Measurements from ENCODE around the gene ATMIN. TPM values are rescaled to one million over a fixed set of nuclear protein-coding genes. Genes with fewer than 3 reads are reported as not detected.

The ATMIN gene
- total RNA-seq, 5 donors from 2014 or later (not counting 1 experiment from before 2014, with no cell fraction given), result 30.2 to 36.2 (median 31.8) TPM

DNA sequence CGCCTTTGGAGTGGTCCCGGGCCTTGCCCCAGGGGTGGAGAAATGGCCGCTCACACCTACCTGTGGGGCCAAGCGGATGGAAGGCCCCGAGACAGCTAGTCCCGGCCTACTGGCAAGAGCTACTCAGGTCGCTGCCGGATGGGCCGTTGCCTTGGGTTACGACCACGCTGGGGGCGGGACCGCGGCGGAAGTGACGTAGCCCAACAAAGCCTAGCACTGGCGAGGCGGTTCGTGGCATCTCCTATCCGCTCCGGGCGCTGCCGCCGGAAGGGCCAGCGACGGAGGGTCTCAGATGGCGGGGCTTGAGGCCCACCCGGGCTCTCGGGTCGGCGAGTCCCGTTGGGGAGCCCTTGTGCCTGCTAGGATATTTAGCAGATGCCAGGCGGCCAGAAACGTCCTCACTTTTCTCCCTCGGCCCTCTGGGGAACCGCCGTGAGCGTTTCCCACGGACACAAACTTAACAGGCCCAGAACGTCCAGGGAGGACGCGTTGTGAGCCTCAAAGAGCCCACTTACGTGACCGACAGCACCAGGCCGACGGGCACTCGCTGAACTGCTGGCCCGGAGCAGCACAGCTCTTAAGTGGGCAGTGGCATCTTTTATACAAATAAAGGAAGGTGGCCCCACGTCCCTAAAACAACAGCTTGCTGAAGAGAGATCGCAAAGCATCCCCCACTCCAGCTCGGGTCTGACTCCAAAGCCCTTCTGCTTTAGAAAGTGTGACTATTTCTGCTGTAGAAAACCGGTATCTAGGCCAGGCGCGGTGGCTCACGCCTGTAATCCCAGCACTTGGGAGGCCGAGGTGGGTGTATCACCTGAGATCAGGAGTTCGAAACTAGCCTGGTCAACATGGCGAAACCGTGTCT, 41.7 kb downstream of the ATMIN start, which contains the start of gene C16orf46:
Gene C16orf46, minus strand, starts transcription at position 163 of the 865 bp plus-strand sequence. CDS start 13,283 bp downstream, outside the sequence.
- Histone ChIP-seq H3K27ac (ENCODE audit: low read length) (peak within 1 kb of the TSS; percentile 89), H3K27me3 (replicated peaks in 1 of 2; ENCODE audit: control insufficient read depth in 2 of 2, extremely low read depth in 1 of 2, insufficient read depth in 2 of 2, low read length in 1 of 2) (no peaks in the 10 kb centered on the region), H3K9me3 (no peaks in the 10 kb centered on the region), H3K36me3 (ENCODE audit: control insufficient read depth in 2 of 2, extremely low read depth in 1 of 2, insufficient read depth in 1 of 2, low read length in 1 of 2) (no peaks in the 10 kb centered on the region), H3K4me3 (ENCODE audit: control insufficient read depth in 1 of 2, extremely low read depth in 1 of 2, low read length in 1 of 2) (peak within 1 kb of the TSS; percentile 74 to 95), H3K4me1 (ENCODE audit: control insufficient read depth in 1 of 2, extremely low read depth in 1 of 2, insufficient read depth in 2 of 2, low read length in 2 of 2) (peaks cover 5 to 11% of the 10 kb centered on the region in 2 experiments)
- peaks cover 3 to 8% (median 6%) of the 10 kb centered on the region in 3 donors for H3K4me1 Mint-ChIP-seq
- H3K27ac Mint-ChIP-seq, result peak within 1 kb of the TSS in 1 of 2 donors; percentile 11
- peaks cover 0 to 2% of the 10 kb centered on the region in 2 donors for H3K27me3 Mint-ChIP-seq
- ChIA-PET POLR2A (interaction anchor here (0.6 to 2.4 kb wide), 7 partner anchors 10 to 671 kb away, joined by 3 to 9 read pairs (median 3); partner anchors contain the start of genes CENPN (in 1 of the 2) and CMC2 (in 1 of the 2)), CTCF (interaction anchor here (0.6 to 3.1 kb wide), 6 partner anchors 11 to 75 kb away, joined by 3 to 35 read pairs (median 6); partner anchors contain the start of genes ATMIN (in 2 of the 2), CENPN (in 1 of the 2) and CMC2 (in 1 of the 2))
- DNase-seq, result peak; percentile 89 to 99 (median 95)
- H3K4me3 Mint-ChIP-seq, result peak within 1 kb of the TSS in 2 of 3 donors; percentile 31 to 39
- no peaks in the 10 kb centered on the region for H3K9me3 Mint-ChIP-seq
- peak; percentile 83 to 87 (median 85) for ATAC-seq (replicated peaks in 1 of 4)
- WGBS (ENCODE audit: insufficient coverage), result 10% methylated on average over 54 of the region's 59 CpGs
- H3K36me3 Mint-ChIP-seq, result no peaks in the 10 kb centered on the region

DNA sequence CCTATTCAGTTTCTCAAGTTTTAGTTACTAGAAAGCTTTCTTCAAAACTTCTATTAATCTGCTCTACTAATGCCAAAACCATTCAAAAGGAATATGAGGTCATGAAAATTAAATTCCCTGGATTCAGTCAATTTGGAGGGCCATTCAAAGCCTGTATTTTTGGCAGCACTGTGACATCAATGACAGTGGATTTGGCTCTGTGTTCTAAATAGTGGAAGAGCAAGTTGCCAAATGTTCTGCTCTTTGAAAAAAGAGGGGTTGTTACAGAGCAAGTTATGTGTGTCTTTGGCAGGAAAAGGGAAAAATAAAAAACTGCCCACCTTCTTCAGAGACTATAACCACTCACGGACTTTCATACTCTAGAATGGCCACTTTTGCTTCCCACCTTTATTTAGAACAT, 44.6 kb downstream of the ATMIN start:
- Histone ChIP-seq H3K36me3 (ENCODE audit: control insufficient read depth in 2 of 2, extremely low read depth in 1 of 2, insufficient read depth in 1 of 2, low read length in 1 of 2) (no peaks in the 10 kb centered on the region), H3K4me1 (ENCODE audit: control insufficient read depth in 1 of 2, extremely low read depth in 1 of 2, insufficient read depth in 2 of 2, low read length in 2 of 2) (peaks cover 5 to 11% of the 10 kb centered on the region in 2 experiments), H3K27ac (ENCODE audit: low read length) (no peak overlapping the region), H3K4me3 (ENCODE audit: control insufficient read depth in 1 of 2, extremely low read depth in 1 of 2, low read length in 1 of 2) (no peak overlapping the region), H3K9me3 (no peaks in the 10 kb centered on the region), H3K27me3 (replicated peaks in 1 of 2; ENCODE audit: control insufficient read depth in 2 of 2, extremely low read depth in 1 of 2, insufficient read depth in 2 of 2, low read length in 1 of 2) (no peaks in the 10 kb centered on the region)
- ATAC-seq (replicated peaks in 1 of 4), result no peak
- no peak overlapping the region for H3K4me3 Mint-ChIP-seq
- no peaks in the 10 kb centered on the region for H3K36me3 Mint-ChIP-seq
- CTCF ChIA-PET, result interaction anchor here (0.7 kb wide), 2 partner anchors 40 to 71 kb away, joined by 4 to 7 read pairs; no protein-coding TSS in a partner anchor
- no peaks in the 10 kb centered on the region for H3K9me3 Mint-ChIP-seq
- H3K27me3 Mint-ChIP-seq, result no peaks in the 10 kb centered on the region
- DNase-seq, result no peak
- 100% methylated on average over 1 of the region's 1 CpG for WGBS (ENCODE audit: insufficient coverage)
- peaks cover 3 to 8% (median 4%) of the 10 kb centered on the region in 3 donors for H3K4me1 Mint-ChIP-seq
- POLR2A ChIA-PET, result no interaction called here
- H3K27ac Mint-ChIP-seq, result no peak overlapping the region

- ATAC-seq (replicated peaks in 1 of 4) (no peak), DNase-seq (no peak)
- Mint-ChIP-seq H3K4me1 (peaks cover 3 to 8% (median 4%) of the 10 kb centered on the region in 3 donors), H3K27me3 (no peaks in the 10 kb centered on the region), H3K36me3 (no peaks in the 10 kb centered on the region), H3K4me3 (no peak overlapping the region), H3K27ac (no peak overlapping the region), H3K9me3 (no peaks in the 10 kb centered on the region)
- CTCF ChIA-PET, result no interaction called here
- Histone ChIP-seq H3K4me1 (ENCODE audit: control insufficient read depth in 1 of 2, extremely low read depth in 1 of 2, insufficient read depth in 2 of 2, low read length in 2 of 2) (peaks cover 5 to 11% of the 10 kb centered on the region in 2 experiments), H3K4me3 (ENCODE audit: control insufficient read depth in 1 of 2, extremely low read depth in 1 of 2, low read length in 1 of 2) (no peak overlapping the region), H3K36me3 (ENCODE audit: control insufficient read depth in 2 of 2, extremely low read depth in 1 of 2, insufficient read depth in 1 of 2, low read length in 1 of 2) (no peaks in the 10 kb centered on the region), H3K27me3 (replicated peaks in 1 of 2; ENCODE audit: control insufficient read depth in 2 of 2, extremely low read depth in 1 of 2, insufficient read depth in 2 of 2, low read length in 1 of 2) (no peaks in the 10 kb centered on the region), H3K9me3 (no peaks in the 10 kb centered on the region), H3K27ac (ENCODE audit: low read length) (no peak overlapping the region)
- POLR2A ChIA-PET, result no interaction called here
- WGBS (ENCODE audit: insufficient coverage), result 100% methylated on average over 1 of the region's 4 CpGs
Observed at GRCh38 chr16:81081014-81081413, 45.4 kb downstream of the ATMIN start.

DNA sequence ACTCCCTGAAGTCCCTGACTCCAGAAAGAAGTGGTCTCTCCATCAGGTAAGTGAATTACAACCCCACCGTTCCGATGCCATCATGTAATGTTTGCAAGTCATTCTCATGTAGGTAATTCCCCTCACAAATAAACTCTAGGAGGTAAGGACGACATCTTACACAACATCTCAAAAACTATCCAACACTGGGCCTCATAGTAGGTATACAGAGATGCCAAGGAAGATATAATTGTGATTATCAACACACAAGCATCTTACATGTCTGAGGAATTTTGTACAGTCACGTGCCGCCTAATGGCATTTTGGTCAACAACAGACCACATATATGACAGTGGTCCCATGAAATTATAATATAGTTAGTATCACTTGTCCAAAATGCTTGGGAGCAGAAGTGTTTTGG, 53.2 kb downstream of the ATMIN start:
- Histone ChIP-seq H3K4me3 (ENCODE audit: control insufficient read depth in 1 of 2, extremely low read depth in 1 of 2, low read length in 1 of 2) (no peak overlapping the region), H3K9me3 (no peaks in the 10 kb centered on the region), H3K36me3 (ENCODE audit: control insufficient read depth in 2 of 2, extremely low read depth in 1 of 2, insufficient read depth in 1 of 2, low read length in 1 of 2) (no peaks in the 10 kb centered on the region), H3K27ac (ENCODE audit: low read length) (no peak overlapping the region), H3K4me1 (ENCODE audit: control insufficient read depth in 1 of 2, extremely low read depth in 1 of 2, insufficient read depth in 2 of 2, low read length in 2 of 2) (no peaks in the 10 kb centered on the region), H3K27me3 (replicated peaks in 1 of 2; ENCODE audit: control insufficient read depth in 2 of 2, extremely low read depth in 1 of 2, insufficient read depth in 2 of 2, low read length in 1 of 2) (no peaks in the 10 kb centered on the region)
- no peaks in the 10 kb centered on the region for H3K27me3 Mint-ChIP-seq
- H3K4me3 Mint-ChIP-seq, result no peak overlapping the region
- H3K27ac Mint-ChIP-seq, result no peak overlapping the region
- ChIA-PET CTCF (no interaction called here), POLR2A (no interaction called here)
- H3K4me1 Mint-ChIP-seq, result no peaks in the 10 kb centered on the region
- no peaks in the 10 kb centered on the region for H3K9me3 Mint-ChIP-seq
- ATAC-seq (replicated peaks in 1 of 4), result no peak
- WGBS (ENCODE audit: insufficient coverage), result no CpG with 5 or more reads among the region's 5 CpGs
- H3K36me3 Mint-ChIP-seq, result no peaks in the 10 kb centered on the region
- DNase-seq, result no peak

DNA sequence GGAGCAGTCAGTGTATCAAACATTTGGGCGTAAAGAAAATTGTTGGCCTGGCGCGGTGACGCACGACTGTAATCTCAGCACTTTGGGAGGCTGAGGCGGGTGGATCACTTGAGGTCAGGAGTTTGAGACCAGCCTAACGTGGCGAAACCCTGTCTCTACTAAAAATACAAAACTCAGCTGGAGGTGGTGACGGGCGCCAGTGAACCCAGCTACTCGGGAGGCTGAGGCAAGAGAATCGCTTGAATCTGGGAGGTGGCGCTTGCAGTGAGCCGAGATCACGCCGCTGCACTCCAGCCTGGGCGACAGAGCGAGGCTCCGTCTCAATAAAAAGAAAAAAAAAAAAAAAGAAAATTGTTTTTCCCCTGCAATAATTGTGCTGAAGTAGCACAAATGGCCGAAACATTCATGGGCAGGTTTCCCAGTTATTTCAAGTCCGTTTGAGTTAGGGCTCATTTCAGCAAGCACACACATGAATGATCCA, 59.2 kb downstream of the ATMIN start:
- no peaks in the 10 kb centered on the region for H3K9me3 ChIP-seq
- Mint-ChIP-seq H3K36me3 (no peaks in the 10 kb centered on the region), H3K4me1 (peaks cover 10 to 15% (median 12%) of the 10 kb centered on the region in 3 donors), H3K4me3 (peak overlapping the region; percentile 61 to 81 (median 79)), H3K27me3 (no peaks in the 10 kb centered on the region), H3K27ac (no peak overlapping the region), H3K9me3 (no peaks in the 10 kb centered on the region)
- no peak overlapping the region for H3K27ac ChIP-seq (ENCODE audit: low read length)
- ATAC-seq (replicated peaks in 1 of 4) (no peak), DNase-seq (no peak)
- CTCF ChIA-PET, result interaction anchor here in 1 of 2 donors (0.9 to 1.4 kb wide), 3 partner anchors 17 to 90 kb away, joined by 4 to 5 read pairs (median 4); partner anchors contain the start of gene C16orf46
- 92% methylated on average over 14 of the region's 21 CpGs for WGBS (ENCODE audit: insufficient coverage)
- H3K4me3 ChIP-seq (ENCODE audit: control insufficient read depth in 1 of 2, extremely low read depth in 1 of 2, low read length in 1 of 2), result peak overlapping the region in 1 of 2 donors; percentile 32
- H3K4me1 ChIP-seq (ENCODE audit: control insufficient read depth in 1 of 2, extremely low read depth in 1 of 2, insufficient read depth in 2 of 2, low read length in 2 of 2), result peaks cover 4 to 14% of the 10 kb centered on the region in 2 experiments
- POLR2A ChIA-PET, result interaction anchor here in 1 of 2 donors (0.7 to 1.3 kb wide), 2 partner anchors 57 to 98 kb away, joined by 5 read pairs; no protein-coding TSS in a partner anchor
- H3K36me3 ChIP-seq (ENCODE audit: control insufficient read depth in 2 of 2, extremely low read depth in 1 of 2, insufficient read depth in 1 of 2, low read length in 1 of 2), result no peaks in the 10 kb centered on the region
- H3K27me3 ChIP-seq (replicated peaks in 1 of 2; ENCODE audit: control insufficient read depth in 2 of 2, extremely low read depth in 1 of 2, insufficient read depth in 2 of 2, low read length in 1 of 2), result no peaks in the 10 kb centered on the region

DNA sequence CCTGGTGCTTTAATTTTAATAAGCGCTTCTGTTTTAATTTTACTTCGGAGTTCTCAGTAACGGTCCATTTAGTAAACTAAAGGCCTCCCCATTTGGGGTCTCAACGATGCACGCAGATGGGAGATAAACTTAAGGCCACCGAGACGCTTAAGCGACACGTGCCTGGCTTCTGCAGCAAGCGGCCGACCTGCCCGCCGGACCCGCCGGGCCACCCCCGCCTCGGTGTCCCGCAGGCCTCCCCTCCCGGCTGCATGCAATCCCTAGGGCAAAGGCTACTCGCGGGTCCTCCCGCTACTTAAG, 60.0 kb downstream of the ATMIN start:
- H3K27me3 ChIP-seq (replicated peaks in 1 of 2; ENCODE audit: control insufficient read depth in 2 of 2, extremely low read depth in 1 of 2, insufficient read depth in 2 of 2, low read length in 1 of 2), result no peaks in the 10 kb centered on the region
- ChIA-PET CTCF (no interaction called here), POLR2A (no interaction called here)
- no peaks in the 10 kb centered on the region for H3K36me3 ChIP-seq (ENCODE audit: control insufficient read depth in 2 of 2, extremely low read depth in 1 of 2, insufficient read depth in 1 of 2, low read length in 1 of 2)
- no peaks in the 10 kb centered on the region for H3K9me3 ChIP-seq
- H3K27me3 Mint-ChIP-seq, result no peaks in the 10 kb centered on the region
- no peak for ATAC-seq (replicated peaks in 1 of 4)
- no peaks in the 10 kb centered on the region for H3K36me3 Mint-ChIP-seq
- DNase-seq, result peak in 1 of 35 experiments; percentile 10
- H3K4me1 Mint-ChIP-seq, result peaks cover 10 to 15% (median 12%) of the 10 kb centered on the region in 3 donors
- peak overlapping the region; percentile 71 to 72 for H3K4me3 ChIP-seq (ENCODE audit: control insufficient read depth in 1 of 2, extremely low read depth in 1 of 2, low read length in 1 of 2)
- H3K27ac ChIP-seq (ENCODE audit: low read length), result no peak overlapping the region
- H3K27ac Mint-ChIP-seq, result no peak overlapping the region
- WGBS (ENCODE audit: insufficient coverage), result 1% methylated on average over 22 of the region's 22 CpGs
- peaks cover 4 to 14% of the 10 kb centered on the region in 2 experiments for H3K4me1 ChIP-seq (ENCODE audit: control insufficient read depth in 1 of 2, extremely low read depth in 1 of 2, insufficient read depth in 2 of 2, low read length in 2 of 2)
- no peaks in the 10 kb centered on the region for H3K9me3 Mint-ChIP-seq
- H3K4me3 Mint-ChIP-seq, result peak overlapping the region; percentile 61 to 81 (median 79)
